ENCODE results near the gene SMG9. TPM values are rescaled to one million over a fixed set of nuclear protein-coding genes. Genes with fewer than 3 reads are reported as not detected.
A peak's percentile ranks its signal among the peaks of the same experiment; 100 is the strongest.

Gene SMG9, protein sequence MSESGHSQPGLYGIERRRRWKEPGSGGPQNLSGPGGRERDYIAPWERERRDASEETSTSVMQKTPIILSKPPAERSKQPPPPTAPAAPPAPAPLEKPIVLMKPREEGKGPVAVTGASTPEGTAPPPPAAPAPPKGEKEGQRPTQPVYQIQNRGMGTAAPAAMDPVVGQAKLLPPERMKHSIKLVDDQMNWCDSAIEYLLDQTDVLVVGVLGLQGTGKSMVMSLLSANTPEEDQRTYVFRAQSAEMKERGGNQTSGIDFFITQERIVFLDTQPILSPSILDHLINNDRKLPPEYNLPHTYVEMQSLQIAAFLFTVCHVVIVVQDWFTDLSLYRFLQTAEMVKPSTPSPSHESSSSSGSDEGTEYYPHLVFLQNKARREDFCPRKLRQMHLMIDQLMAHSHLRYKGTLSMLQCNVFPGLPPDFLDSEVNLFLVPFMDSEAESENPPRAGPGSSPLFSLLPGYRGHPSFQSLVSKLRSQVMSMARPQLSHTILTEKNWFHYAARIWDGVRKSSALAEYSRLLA
- total RNA-seq: 10 to 100 TPM; 32.2 to 41.4 (median 34.7) TPM
- long read RNA-seq, donor 1, full-length matches to known transcripts: 9 of 12 reads
- long read RNA-seq, donor 1, partial matches to known transcripts: 1 of 12 reads
- long read RNA-seq, donor 1, other reads (novel, unspliced or antisense): 2 of 12 reads
- long read RNA-seq, donor 2, full-length matches to known transcripts: 2 of 5 reads
- long read RNA-seq, donor 2, partial matches to known transcripts: 3 of 5 reads
- long read RNA-seq, donor 2, other reads (novel, unspliced or antisense): 0 of 5 reads

DNA sequence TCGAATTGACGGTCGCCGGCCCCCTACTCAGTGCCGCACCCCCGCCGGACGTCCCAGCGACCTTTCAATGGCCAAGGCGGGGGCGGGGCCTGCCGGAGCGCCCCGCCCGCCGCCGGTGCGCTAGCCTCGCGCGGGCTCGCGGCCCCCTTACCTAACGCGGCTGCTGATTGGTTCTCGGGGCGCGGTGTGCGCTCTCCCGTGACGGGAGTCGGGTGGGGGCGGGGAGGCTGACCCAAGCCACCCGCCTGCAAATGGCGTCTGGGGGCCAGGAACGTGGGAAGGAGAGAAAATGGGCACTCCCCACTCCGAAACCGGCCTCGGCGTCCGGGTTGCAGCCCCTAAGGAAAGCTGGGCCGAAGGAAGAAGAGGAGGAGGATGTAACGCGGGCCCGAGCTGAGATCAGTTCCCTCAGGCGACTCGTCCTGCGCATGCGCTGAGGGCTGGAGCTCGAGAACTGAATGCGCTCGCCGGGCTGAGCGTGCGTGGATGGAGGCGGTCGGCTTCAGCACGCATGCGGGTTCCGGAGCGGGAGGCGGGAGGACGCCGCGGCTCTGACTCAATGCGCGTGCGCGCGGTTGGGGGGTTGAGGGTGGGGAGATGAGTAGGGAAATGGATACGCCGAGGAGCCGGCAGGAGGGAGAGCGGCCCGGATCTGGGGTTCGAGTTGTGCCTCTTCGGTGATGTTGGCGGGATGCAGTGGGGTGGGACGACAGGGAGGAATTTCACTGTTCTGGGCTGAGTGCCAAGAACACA lies at the start of gene SMG9:
Gene SMG9, minus strand, starts transcription at position 460 of the 753 bp plus-strand sequence. CDS start 4,221 bp downstream, outside the sequence.
- H3K36me3 ChIP-seq (ENCODE audit: low read depth): peaks cover 11% of the 10 kb centered on the region
- H3K4me1 ChIP-seq (ENCODE audit: low read depth): peaks cover 16% of the 10 kb centered on the region
- DNase-seq: peak; percentile 95 to 99 (median 99)
- H3K9me3 ChIP-seq: no peaks in the 10 kb centered on the region
- ATAC-seq: peak; percentile 89
- TF ChIP-seq, protein P1, sequence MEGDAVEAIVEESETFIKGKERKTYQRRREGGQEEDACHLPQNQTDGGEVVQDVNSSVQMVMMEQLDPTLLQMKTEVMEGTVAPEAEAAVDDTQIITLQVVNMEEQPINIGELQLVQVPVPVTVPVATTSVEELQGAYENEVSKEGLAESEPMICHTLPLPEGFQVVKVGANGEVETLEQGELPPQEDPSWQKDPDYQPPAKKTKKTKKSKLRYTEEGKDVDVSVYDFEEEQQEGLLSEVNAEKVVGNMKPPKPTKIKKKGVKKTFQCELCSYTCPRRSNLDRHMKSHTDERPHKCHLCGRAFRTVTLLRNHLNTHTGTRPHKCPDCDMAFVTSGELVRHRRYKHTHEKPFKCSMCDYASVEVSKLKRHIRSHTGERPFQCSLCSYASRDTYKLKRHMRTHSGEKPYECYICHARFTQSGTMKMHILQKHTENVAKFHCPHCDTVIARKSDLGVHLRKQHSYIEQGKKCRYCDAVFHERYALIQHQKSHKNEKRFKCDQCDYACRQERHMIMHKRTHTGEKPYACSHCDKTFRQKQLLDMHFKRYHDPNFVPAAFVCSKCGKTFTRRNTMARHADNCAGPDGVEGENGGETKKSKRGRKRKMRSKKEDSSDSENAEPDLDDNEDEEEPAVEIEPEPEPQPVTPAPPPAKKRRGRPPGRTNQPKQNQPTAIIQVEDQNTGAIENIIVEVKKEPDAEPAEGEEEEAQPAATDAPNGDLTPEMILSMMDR (IDR thresholded peaks at IDR 0.05): no peak
- peak within 1 kb of the TSS; percentile 45 for H3K4me3 ChIP-seq
- intact Hi-C loops (cut with DNase I, micrococcal nuclease): no loop called here

DNA sequence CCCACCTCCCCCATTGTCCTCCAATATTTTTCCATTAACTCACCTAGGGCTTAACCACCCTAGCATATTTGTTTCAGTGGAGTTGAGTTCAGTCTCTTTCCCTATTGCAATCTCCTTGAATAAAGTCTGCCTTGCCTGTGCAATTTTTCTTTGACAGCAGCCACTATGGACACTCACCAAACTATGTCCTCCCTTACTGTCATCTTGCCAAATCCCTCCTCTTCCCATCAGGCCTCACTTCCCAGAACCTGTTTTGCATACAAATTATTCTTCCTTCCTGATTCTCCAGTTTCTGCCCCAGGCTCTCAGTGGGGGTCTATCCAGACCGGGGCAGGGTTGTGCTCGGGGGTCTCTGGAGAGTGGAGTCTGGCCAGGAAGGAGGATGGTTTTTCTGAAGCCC lies 49.7 kb upstream of the SMG9 start:
- TF ChIP-seq, protein P1 (IDR thresholded peaks at IDR 0.05): no peak
- no peaks in the 10 kb centered on the region for H3K36me3 ChIP-seq (ENCODE audit: low read depth)
- DNase-seq (no peak), ATAC-seq (no peak)
- no peaks in the 10 kb centered on the region for H3K9me3 ChIP-seq
- H3K4me1 ChIP-seq (ENCODE audit: low read depth): no peaks in the 10 kb centered on the region
- H3K4me3 ChIP-seq: no peak overlapping the region
- intact Hi-C loops (cut with DNase I, micrococcal nuclease): no loop called here

DNA sequence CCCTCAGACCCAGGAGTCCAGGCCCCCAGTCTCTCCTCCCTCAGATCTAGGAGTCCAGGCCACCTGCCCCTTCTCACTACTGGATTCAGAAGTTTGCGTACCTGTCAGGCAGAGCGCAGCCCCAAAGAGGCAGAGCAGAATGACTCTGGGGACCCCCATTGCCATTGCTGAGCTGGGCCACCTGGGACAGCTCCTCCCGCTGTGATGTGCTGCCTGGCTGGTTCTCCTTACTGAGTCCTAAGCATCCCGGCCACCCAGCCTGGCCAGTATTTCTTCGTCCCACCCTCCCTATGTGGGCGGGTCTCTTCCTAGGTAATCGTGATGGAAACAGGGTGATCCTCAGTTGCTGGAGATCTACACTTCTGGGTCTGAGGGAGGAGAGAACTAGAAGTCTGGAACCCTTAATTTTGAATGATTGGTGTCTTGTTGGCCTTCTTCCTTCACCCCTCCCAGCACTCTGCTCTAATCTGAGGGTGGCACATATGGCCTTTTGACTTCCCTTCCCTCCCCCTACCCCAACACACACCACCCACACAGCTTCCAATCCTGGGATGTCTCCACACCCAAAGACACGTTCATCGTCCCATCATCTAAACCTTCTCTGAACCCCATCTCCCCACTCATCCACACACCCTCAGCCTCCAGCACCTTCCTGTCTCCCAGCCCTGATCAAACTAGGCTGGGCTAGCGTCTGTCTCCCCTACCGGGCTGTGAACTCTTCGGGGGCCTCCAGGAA lies 47.6 kb upstream of the SMG9 start, which contains the start of gene LYPD5:
Gene LYPD5, minus strand, starts transcription at position 232 of the 736 bp plus-strand sequence. Its CDS starts 67 bp downstream, at position 165.
- Histone ChIP-seq H3K36me3 (ENCODE audit: low read depth) (no peaks in the 10 kb centered on the region), H3K4me1 (ENCODE audit: low read depth) (peaks cover 4% of the 10 kb centered on the region), H3K9me3 (no peaks in the 10 kb centered on the region), H3K4me3 (no peak within 1 kb of the TSS)
- no peak for DNase-seq
- TF ChIP-seq, protein P1 (IDR thresholded peaks at IDR 0.05): no peak
- no peak for ATAC-seq
- intact Hi-C loops (cut with DNase I, micrococcal nuclease): no loop called here

DNA sequence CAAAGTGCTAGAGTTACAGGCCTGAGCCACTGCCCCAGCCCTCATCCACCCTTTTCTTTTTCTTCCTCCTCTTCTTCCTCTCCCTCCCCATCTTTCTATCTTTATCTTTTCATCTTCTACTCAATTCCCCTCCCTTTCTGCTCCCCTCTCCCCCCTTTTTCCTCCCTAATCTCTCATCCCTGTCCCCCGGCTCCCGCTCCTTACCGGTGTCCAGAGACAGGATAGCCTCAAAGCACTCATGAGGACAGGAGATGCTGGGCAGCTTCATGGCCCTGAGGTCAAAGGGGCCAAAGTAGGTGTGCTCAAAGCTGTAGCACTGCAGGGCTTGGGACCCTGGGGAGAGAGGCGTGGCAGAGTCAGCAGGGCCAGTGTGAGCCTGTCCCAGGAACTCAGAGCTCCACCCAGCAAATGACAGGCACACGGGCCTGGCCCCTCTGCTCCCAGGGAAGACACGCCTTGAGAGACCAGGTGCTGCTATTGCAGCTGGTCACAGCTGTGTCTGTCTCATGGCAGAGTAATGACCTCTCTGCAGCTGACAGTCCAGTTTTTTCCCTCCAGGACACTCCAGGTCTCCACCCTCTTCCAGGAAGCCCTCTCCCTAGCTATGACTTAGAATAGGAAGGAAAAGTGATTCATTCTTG lies 44.9 kb upstream of the SMG9 start:
- TF ChIP-seq, protein P1 (IDR thresholded peaks at IDR 0.05): no peak
- Histone ChIP-seq H3K36me3 (ENCODE audit: low read depth) (no peaks in the 10 kb centered on the region), H3K9me3 (no peaks in the 10 kb centered on the region), H3K4me3 (no peak overlapping the region), H3K4me1 (ENCODE audit: low read depth) (peaks cover 4% of the 10 kb centered on the region)
- peak; percentile 83 for ATAC-seq
- intact Hi-C loops (cut with DNase I, micrococcal nuclease): no loop called here
- DNase-seq: peak; percentile 53 to 77 (median 68)
